Bronchial epithelial cell (primary cell): ENCODE measurements around the gene IL1R2. TPM values are rescaled to one million over a fixed set of nuclear protein-coding genes. Genes with fewer than 3 reads are reported as not detected.

Experiments used
- DNase-seq: peaks from one replicate; pipeline ENCODE4 v3.0.0-alpha.2; 2010; ENCODE audit warnings: low read depth
- FAIRE-seq: peaks from 2 replicates; lab custom pipeline; 2011; peaks lifted over from hg19 to GRCh38; lab: Jason Lieb, UNC
- H3K27me3 ChIP-seq: 2 replicates; pipeline ENCODE4 v1.5.1; 2011; ENCODE audit warnings: low read length; ENCODE audit not compliant: control insufficient read depth, insufficient read depth
- H3K36me3 ChIP-seq: 2 replicates; pipeline ENCODE4 v1.5.1; 2011; ENCODE audit warnings: low read length; ENCODE audit not compliant: control insufficient read depth, insufficient read depth
- H3K4me3 ChIP-seq: 2 replicates; pipeline ENCODE4 v1.5.1; 2011; ENCODE audit warnings: mild to moderate bottlenecking, low read depth, low read length, control low read depth
- total RNA-seq: library from RNA; depleted of rRNA; stranded (reverse); fragments of >200 nt; gene quantifications from 2 replicates; pipeline ENCODE4 v1.2.1, GENCODE V29; 2014
- TF ChIP-seq, protein P1 (sequence below): IDR thresholded peaks from 2 replicates; pipeline ENCODE4 v1.5.1; 2011; ENCODE audit warnings: mild to moderate bottlenecking, moderate library complexity, low read length, control low read depth, inconsistent platforms; ENCODE audit not compliant: insufficient read depth, severe bottlenecking

The IL1R2 gene
- total RNA-seq, 1 donor from 2014 or later = not detected

DNA sequence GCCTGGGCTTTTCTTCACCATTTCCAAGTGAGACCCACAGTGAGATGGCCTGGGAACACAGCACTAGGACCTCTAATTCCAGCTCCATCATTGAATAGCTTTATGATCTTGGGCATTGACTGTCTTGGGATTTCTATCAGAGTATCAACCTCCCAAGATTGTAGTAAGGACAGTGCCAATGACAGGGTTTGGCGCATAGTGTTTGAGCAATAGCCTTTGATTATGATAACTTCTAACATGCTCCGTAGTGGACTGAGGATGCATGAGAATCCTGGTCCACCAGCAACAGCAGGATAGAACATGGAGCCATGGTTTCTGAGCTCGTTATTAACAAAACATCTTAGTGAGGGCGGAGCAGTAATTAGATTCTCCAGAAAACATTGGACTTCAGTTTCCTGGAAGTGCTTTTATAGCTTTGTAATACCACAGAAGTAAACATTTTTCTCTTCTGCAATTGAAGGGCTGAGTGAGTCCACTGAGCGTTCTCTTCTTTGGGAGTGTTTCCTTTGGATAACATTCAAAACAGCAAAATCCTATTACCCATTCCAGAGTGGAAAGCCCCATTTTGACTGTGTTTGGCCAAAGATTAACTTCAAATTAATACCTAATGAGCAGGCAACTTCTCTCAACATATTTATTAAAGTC lies 63.7 kb downstream of the IL1R2 start:
- DNase-seq (no peak), FAIRE-seq (no peak)
- no peak overlapping the region for H3K4me3 ChIP-seq
- H3K27me3 ChIP-seq = no peaks in the 10 kb centered on the region
- TF ChIP-seq, protein P1, sequence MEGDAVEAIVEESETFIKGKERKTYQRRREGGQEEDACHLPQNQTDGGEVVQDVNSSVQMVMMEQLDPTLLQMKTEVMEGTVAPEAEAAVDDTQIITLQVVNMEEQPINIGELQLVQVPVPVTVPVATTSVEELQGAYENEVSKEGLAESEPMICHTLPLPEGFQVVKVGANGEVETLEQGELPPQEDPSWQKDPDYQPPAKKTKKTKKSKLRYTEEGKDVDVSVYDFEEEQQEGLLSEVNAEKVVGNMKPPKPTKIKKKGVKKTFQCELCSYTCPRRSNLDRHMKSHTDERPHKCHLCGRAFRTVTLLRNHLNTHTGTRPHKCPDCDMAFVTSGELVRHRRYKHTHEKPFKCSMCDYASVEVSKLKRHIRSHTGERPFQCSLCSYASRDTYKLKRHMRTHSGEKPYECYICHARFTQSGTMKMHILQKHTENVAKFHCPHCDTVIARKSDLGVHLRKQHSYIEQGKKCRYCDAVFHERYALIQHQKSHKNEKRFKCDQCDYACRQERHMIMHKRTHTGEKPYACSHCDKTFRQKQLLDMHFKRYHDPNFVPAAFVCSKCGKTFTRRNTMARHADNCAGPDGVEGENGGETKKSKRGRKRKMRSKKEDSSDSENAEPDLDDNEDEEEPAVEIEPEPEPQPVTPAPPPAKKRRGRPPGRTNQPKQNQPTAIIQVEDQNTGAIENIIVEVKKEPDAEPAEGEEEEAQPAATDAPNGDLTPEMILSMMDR = no peak
- no peaks in the 10 kb centered on the region for H3K36me3 ChIP-seq

DNA sequence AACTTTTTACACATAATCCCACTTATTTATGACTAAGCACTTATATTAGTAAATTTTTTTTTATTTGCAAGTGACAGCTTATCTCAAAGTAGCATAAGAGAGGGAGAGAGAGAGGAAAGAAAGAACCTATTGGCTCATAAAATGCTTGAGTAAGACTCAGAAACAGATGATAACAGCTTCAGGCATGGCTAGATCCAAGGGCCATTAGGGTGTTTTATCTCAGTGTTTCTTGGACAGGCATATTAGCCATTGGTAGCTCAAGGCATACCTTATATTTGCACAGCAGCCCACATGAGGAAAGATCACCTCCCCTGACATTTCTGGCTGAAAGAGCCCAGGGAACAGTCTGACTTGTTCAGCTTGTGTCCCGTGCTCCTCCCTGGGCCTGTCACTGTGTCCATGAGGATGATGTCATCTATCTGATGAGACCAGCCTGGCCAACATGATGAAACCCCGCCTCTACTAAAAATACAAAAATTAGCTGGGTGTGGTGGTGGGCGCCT lies 64.4 kb downstream of the IL1R2 start:
- H3K36me3 ChIP-seq = no peaks in the 10 kb centered on the region
- no peak for FAIRE-seq
- TF ChIP-seq, protein P1 = no peak

DNA sequence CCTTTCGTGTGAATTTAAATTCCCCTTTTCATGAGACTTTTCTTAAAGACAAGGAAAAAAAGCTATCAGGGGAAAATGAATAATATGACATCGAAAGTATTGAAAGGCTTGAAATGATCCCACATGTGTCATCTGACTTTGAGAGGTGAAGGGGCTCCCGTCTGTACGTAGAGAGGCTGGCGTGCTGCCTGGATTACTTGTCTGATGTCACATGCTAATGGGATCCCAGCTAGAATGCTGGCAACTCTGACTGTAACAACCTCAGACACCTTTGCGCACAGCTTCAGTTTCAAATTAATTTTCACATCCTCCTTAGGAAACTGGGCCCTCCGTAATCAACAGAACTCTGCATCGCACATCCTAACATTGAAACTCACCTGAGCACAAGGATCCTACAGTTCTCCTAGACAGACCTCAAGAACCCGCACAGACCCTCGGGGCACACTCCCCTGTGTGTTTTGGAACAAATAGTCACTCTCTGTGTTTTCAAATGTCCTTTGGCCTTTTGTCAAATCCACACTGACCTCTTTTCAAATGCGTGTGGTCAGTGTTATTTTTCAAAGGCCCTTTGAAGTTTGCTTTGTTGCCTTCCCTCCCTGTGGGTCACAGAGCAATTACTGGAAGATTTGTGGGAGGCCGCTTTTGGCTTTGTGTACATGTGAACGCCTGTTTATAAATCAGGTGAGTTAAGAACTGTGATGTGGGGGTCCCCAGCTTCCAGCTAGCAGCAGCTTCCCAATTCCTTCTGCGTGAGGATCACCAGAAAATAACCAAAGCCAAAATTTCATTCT lies 65.9 kb downstream of the IL1R2 start:
- Histone ChIP-seq H3K27me3 (no peaks in the 10 kb centered on the region), H3K36me3 (no peaks in the 10 kb centered on the region), H3K4me3 (no peak overlapping the region)
- DNase-seq = no peak
- TF ChIP-seq, protein P1 = no peak
- FAIRE-seq = no peak

More for the DNA sequence above, 64.4 kb downstream of the IL1R2 start:
- no peak for DNase-seq
- H3K4me3 ChIP-seq = no peak overlapping the region
- no peaks in the 10 kb centered on the region for H3K27me3 ChIP-seq

DNA sequence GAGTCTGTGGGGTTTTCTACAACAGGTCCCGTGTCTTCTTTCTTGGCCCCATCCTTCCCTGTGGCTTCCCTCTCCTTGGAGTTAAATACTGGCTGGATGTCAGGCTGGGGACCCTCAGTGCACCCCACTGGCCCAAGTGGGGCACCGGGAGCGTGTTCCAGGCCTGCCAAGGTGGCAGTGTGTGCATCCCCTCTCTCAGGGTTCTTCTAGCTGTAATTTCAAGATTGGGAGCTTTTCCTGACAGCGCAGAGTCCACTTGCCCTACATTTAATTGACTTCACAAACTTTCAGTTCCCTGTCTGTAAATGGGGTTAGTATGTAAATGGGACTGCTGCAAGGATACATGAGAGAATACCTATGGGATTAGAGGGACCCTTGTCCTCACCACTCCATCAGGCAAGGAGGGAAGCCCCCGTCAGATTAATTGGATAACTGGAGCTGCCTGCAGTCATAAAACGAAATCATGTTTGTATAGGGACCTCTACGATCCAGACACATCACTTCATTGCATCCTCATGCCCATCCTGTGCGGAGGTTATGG lies 66.6 kb downstream of the IL1R2 start:
- H3K27me3 ChIP-seq = no peaks in the 10 kb centered on the region
- FAIRE-seq (no peak), DNase-seq (no peak)
- H3K4me3 ChIP-seq = no peak overlapping the region
- TF ChIP-seq, protein P1 = no peak
- H3K36me3 ChIP-seq = no peaks in the 10 kb centered on the region

DNA sequence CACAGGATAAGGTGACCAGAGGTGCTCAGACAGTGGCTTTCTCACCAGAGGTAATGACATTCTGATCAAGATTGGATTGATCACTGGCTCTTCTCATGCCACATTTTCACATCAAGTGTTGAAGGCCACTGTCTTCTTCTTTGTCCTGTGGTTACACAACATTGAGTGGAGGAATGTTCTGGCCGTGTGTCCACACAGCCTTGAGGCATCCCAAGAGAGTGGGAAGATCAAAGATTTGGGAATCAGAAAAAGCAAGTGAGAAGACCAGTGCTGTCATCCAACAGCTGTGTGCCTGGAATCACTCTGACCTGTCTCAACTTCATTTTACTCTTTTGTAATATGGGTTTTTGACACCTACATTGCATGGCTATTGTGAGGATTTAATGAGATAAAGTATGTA lies 67.4 kb downstream of the IL1R2 start:
- DNase-seq (no peak), FAIRE-seq (no peak)
- TF ChIP-seq, protein P1 = no peak

More for the DNA sequence above, 67.4 kb downstream of the IL1R2 start:
- Histone ChIP-seq H3K4me3 (no peak overlapping the region), H3K27me3 (no peaks in the 10 kb centered on the region), H3K36me3 (no peaks in the 10 kb centered on the region)
